Astrocyte of the cerebellum (primary cell): ENCODE data around the gene SARS2.

Experiments used
- DNase-seq: peaks from one replicate; pipeline ENCODE4 v3.0.0-alpha.2; 2011; ENCODE audit warnings: low read depth
- H3K4me3 ChIP-seq: 2 replicates; pipeline ENCODE4 v1.5.1; 2011; ENCODE audit warnings: mild to moderate bottlenecking, low read depth, low read length, moderate library complexity
- in situ Hi-C: cut with HindIII; loops from 2 replicates; pipeline ENCODE4 v1.10.0; 2017; ENCODE audit warnings: low sequenced_read_pairs
- TF ChIP-seq, protein P1 (sequence below): IDR thresholded peaks from 2 replicates; pipeline ENCODE4 v1.5.1; 2012; ENCODE audit warnings: low read length, low read depth, moderate library complexity, mild to moderate bottlenecking; ENCODE audit errors: missing control alignments

The SARS2 gene

DNA sequence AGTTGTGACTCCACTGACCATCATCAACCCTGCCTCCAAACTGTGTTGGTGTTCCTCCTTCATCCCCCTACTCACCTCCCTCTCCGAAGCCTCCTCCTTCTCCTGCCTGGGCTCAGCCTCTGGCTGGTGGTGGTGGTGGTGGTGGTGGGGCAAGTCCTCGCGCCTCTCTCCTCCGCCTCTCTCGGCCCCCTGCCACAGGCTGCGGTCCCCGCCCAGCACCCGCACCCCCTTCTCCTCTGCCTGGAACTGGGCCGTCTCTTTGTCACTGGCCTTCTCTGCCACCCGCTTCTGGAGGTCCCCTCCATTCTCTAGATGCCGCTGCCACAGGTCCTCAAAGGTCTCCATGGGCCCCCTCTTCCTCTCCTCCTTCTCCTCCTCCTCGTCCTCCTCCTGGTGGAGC is 20.1 kb downstream of the SARS2 start:
- H3K4me3 ChIP-seq = no peak overlapping the region
- no peak for DNase-seq
- TF ChIP-seq, protein P1, sequence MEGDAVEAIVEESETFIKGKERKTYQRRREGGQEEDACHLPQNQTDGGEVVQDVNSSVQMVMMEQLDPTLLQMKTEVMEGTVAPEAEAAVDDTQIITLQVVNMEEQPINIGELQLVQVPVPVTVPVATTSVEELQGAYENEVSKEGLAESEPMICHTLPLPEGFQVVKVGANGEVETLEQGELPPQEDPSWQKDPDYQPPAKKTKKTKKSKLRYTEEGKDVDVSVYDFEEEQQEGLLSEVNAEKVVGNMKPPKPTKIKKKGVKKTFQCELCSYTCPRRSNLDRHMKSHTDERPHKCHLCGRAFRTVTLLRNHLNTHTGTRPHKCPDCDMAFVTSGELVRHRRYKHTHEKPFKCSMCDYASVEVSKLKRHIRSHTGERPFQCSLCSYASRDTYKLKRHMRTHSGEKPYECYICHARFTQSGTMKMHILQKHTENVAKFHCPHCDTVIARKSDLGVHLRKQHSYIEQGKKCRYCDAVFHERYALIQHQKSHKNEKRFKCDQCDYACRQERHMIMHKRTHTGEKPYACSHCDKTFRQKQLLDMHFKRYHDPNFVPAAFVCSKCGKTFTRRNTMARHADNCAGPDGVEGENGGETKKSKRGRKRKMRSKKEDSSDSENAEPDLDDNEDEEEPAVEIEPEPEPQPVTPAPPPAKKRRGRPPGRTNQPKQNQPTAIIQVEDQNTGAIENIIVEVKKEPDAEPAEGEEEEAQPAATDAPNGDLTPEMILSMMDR = no peak
- in situ Hi-C loops = no loop called here

DNA sequence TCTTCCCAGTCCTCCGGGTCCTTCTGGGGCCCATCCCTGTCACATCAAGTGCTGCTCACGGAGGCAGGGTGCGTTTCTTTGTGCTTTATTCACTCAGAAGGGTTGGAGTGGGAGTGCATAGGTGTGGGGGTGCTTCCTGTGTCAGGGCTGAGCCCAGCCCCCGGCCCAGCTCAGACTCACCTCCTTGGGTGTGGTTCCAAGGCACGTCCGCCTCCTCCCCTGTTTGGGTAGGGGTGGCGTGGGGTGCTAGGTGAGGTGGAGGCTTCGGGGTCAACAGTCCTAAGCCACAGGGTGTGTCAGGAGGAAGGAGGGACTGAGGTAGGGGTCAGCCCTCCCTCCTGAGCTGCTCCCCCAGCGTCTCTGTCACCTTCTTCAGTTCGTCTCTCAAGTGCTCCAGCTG is 21.7 kb downstream of the SARS2 start:
- no peak overlapping the region for H3K4me3 ChIP-seq
- TF ChIP-seq, protein P1 = no peak
- in situ Hi-C loops = no loop called here
- no peak for DNase-seq

DNA sequence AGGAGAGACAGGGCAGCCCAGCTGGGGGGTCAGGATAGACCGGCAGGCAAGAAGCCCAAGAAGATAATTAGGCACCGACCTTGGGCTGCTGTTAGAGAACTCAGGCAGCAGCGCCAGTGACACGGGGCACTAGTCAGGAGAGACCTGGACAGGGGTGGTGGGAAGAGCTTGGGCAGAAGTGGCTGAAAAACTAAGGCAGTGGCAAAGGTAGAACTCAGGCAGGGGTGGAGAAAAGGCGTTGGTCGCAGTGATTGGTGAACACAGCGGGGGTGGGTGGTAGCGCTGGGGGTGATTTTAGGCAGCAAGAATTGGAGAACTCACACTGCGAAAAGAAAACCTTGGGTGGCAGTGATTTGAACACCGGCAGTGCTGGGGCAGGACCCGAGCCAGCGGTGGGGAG is 22.9 kb downstream of the SARS2 start:
- H3K4me3 ChIP-seq = no peak overlapping the region
- TF ChIP-seq, protein P1 = no peak
- in situ Hi-C loops = no loop called here
- no peak for DNase-seq

DNA sequence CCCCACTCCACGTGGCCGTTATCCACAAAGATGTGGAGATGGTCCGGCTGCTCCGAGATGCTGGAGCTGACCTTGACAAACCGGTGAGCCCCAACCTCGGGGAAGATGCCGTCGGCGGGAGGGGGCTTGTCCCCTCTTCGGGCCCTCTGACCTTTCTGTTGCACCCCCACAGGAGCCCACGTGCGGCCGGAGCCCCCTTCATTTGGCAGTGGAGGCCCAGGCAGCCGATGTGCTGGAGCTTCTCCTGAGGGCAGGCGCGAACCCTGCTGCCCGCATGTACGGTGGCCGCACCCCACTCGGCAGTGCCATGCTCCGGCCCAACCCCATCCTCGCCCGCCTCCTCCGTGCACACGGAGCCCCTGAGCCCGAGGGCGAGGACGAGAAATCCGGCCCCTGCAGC is 23.3 kb downstream of the SARS2 start:
- TF ChIP-seq, protein P1 = no peak
- in situ Hi-C loops = no loop called here
- DNase-seq = no peak
- no peak overlapping the region for H3K4me3 ChIP-seq

DNA sequence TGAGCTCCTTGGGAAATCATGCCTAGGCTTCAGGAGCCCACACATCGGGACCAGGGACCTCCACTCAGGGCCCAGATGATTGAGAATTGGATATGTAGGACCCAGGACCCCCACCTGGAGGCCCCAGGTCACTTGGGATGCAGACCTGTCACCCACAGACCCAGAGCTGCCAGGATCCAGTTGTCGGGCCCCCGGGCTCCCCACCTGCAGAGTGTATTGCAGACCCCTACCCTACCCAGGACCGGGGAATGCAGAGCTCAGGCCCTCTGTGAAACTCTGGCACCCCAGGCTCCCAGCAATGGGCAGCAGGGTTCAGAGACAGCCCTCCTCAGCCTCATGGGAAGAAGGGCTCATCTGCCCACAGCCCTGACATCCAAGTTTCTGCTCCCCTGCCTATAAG is 24.9 kb downstream of the SARS2 start:
- DNase-seq = no peak
- in situ Hi-C loops = no loop called here
- no peak overlapping the region for H3K4me3 ChIP-seq
- TF ChIP-seq, protein P1 = no peak

DNA sequence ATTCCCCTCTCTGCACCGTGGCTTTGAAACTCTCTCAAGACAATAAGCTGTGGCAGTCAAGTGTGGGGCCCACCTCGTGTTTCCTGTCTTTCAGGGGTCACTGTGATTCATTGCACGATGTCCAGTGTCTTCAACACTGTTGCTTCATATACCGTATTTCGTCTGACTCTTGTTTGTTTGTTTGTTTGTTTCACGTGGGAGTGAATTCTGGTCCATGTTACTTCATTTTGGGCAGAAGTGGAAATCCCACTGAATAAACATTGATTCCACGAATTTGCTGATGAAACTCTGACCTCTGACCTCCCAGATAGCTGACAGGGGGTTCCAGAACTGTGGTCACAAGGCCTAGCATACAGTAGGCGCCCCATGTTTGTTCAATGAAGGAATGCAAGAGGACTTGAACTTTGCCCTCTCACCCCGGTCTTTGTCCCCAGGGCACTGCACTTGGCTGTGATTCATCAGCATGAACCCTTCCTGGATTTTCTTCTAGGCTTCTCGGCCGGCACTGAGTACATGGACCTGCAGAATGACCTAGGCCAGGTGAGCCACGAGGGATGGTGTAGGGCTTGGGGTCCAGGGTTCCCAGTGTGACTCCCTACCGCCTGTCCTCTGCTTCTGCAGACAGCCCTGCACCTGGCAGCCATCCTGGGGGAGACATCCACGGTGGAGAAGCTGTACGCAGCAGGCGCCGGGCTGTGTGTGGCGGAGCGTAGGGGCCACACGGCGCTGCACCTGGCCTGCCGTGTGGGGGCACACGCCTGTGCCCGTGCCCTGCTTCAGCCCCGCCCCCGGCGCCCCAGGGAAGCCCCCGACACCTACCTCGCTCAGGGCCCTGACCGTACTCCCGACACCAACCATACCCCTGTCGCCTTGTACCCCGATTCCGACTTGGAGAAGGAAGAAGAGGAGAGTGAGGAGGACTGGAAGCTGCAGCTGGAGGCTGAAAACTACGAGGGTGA is 25.7 kb downstream of the SARS2 start:
- TF ChIP-seq, protein P1 = no peak
- DNase-seq = no peak
- in situ Hi-C loops = no loop called here
- no peak overlapping the region for H3K4me3 ChIP-seq
